ENCODE measurements around the gene CYB5R3.
"Not testable (repeated sequence)": the region's sequence is repeated elsewhere in the genome, so short reads cannot be mapped to it uniquely, and the experiment has no call there.

- not testable (repeated sequence) for TF ChIP-seq CTCF (conservative IDR thresholded peaks at IDR 0.05 in 1 of 2, IDR thresholded peaks at IDR 0.05 in 1 of 2; ENCODE audit: extremely low read depth in 1 of 2, insufficient read depth in 1 of 2, low read depth in 1 of 2, low read length in 2 of 2); EZH2 (IDR thresholded peaks at IDR 0.05; ENCODE audit: borderline replicate concordance, low read length)
Observed at GRCh38 chr22:42571068-42571467, 78.1 kb downstream of the CYB5R3 start.
